ENCODE results near the gene EYA3. TPM values are rescaled to one million over a fixed set of nuclear protein-coding genes. Genes with fewer than 3 reads are reported as not detected.

The EYA3 gene
- total RNA-seq = 16.9 TPM
- long read RNA-seq, full-length matches to known transcripts = 5 of 14 reads
- long read RNA-seq, partial matches to known transcripts = 2 of 14 reads
- long read RNA-seq, other reads (novel, unspliced or antisense) = 7 of 14 reads

- Histone ChIP-seq H3K27me3 (ENCODE audit: low read depth) (no peaks in the 10 kb centered on the region), H3K4me1 (peaks cover 53% of the 10 kb centered on the region), H3K9me3 (replicated peaks) (no peaks in the 10 kb centered on the region), H3K36me3 (no peaks in the 10 kb centered on the region), H3K27ac (replicated peaks) (peak within 1 kb of the TSS; percentile 93), H3K4me3 (peak within 1 kb of the TSS; percentile 88)
- intact Hi-C loops (cut with micrococcal nuclease) = no loop called here
- TF ChIP-seq CTCF (IDR thresholded peaks at IDR 0.05; ENCODE audit: borderline replicate concordance) = no peak
- DNase-seq = peak; percentile 98
Observed at GRCh38 chr1:28088168-28088961, at the start of gene EYA3. Gene EYA3 (minus strand): TSS chr1:28088610. CDS start chr1:28058026, 30,584 bp downstream.

GRCh38 chr1:28136922-28137613, 48.7 kb upstream of the EYA3 start:
- no peak for DNase-seq
- H3K36me3 ChIP-seq = no peaks in the 10 kb centered on the region
- no peaks in the 10 kb centered on the region for H3K9me3 ChIP-seq (replicated peaks)
- H3K27me3 ChIP-seq (ENCODE audit: low read depth) = no peaks in the 10 kb centered on the region
- H3K4me1 ChIP-seq = no peaks in the 10 kb centered on the region
- TF ChIP-seq CTCF (IDR thresholded peaks at IDR 0.05; ENCODE audit: borderline replicate concordance) = no peak
- H3K27ac ChIP-seq (replicated peaks) = no peak overlapping the region
- intact Hi-C loops (cut with micrococcal nuclease) = no loop called here
- H3K4me3 ChIP-seq = no peak overlapping the region

GRCh38 chr1:28136169-28136921, 47.9 kb upstream of the EYA3 start:
- no peak for DNase-seq
- Histone ChIP-seq H3K27ac (replicated peaks) (no peak overlapping the region), H3K36me3 (no peaks in the 10 kb centered on the region), H3K27me3 (ENCODE audit: low read depth) (no peaks in the 10 kb centered on the region), H3K9me3 (replicated peaks) (no peaks in the 10 kb centered on the region), H3K4me1 (no peaks in the 10 kb centered on the region), H3K4me3 (no peak overlapping the region)
- TF ChIP-seq CTCF (IDR thresholded peaks at IDR 0.05; ENCODE audit: borderline replicate concordance) = no peak
- intact Hi-C loops (cut with micrococcal nuclease) = no loop called here

GRCh38 chr1:28135371-28136168, 47.2 kb upstream of the EYA3 start:
- H3K36me3 ChIP-seq = no peaks in the 10 kb centered on the region
- H3K4me1 ChIP-seq = no peaks in the 10 kb centered on the region
- H3K27ac ChIP-seq (replicated peaks) = no peak overlapping the region
- TF ChIP-seq CTCF (IDR thresholded peaks at IDR 0.05; ENCODE audit: borderline replicate concordance) = no peak
- no peaks in the 10 kb centered on the region for H3K27me3 ChIP-seq (ENCODE audit: low read depth)
- peak; percentile 25 for DNase-seq
- H3K4me3 ChIP-seq = no peak overlapping the region
- intact Hi-C loops (cut with micrococcal nuclease) = no loop called here
- H3K9me3 ChIP-seq (replicated peaks) = no peaks in the 10 kb centered on the region

Data from left ventricle myocardium inferior (tissue), 1 donor.